AML-193 (cell line): ENCODE measurements around the gene STN1.

Experiments
- DNase-seq, 2 experiments: peaks; one replicate each; lab custom pipeline; 2025; lab: John Stamatoyannopoulos, UW

STN1 gene

GRCh38 chr10:103843854-103844570 lies 74.0 kb downstream of the STN1 start:
- no peak for DNase-seq

GRCh38 chr10:103843045-103843444 lies 74.9 kb downstream of the STN1 start:
- no peak for DNase-seq

- no peak for DNase-seq
Observed at GRCh38 chr10:103842605-103843004, 75.4 kb downstream of the STN1 start.

- DNase-seq, result no peak
Observed at GRCh38 chr10:103841519-103841918, 76.5 kb downstream of the STN1 start.

- no peak for DNase-seq
Observed at GRCh38 chr10:103840740-103841070, 77.3 kb downstream of the STN1 start.

GRCh38 chr10:103839872-103840739 lies 77.9 kb downstream of the STN1 start:
- no peak for DNase-seq

GRCh38 chr10:103839519-103839871 lies 78.5 kb downstream of the STN1 start:
- DNase-seq, result no peak

- DNase-seq, result no peak
Observed at GRCh38 chr10:103838862-103839518, 79.0 kb downstream of the STN1 start.

GRCh38 chr10:103838070-103838395 lies 80.0 kb downstream of the STN1 start:
- no peak for DNase-seq

GRCh38 chr10:103837370-103838069 lies 80.5 kb downstream of the STN1 start:
- no peak for DNase-seq

- DNase-seq, result no peak
Observed at GRCh38 chr10:103836861-103837260, 81.1 kb downstream of the STN1 start.

- no peak for DNase-seq
Observed at GRCh38 chr10:103836273-103836672, 81.7 kb downstream of the STN1 start.

GRCh38 chr10:103835096-103836050 lies 82.6 kb downstream of the STN1 start:
- DNase-seq, result no peak

- DNase-seq, result no peak
Observed at GRCh38 chr10:103834436-103835095, 83.4 kb downstream of the STN1 start.

GRCh38 chr10:103833731-103834365 lies 84.1 kb downstream of the STN1 start:
- DNase-seq, result no peak

GRCh38 chr10:103832806-103833205 lies 85.2 kb downstream of the STN1 start:
- DNase-seq, result no peak
